ENCODE data around the gene GLYATL1B. TPM values are rescaled to one million over a fixed set of nuclear protein-coding genes. Genes with fewer than 3 reads are reported as not detected.
A peak's percentile ranks its signal among the peaks of the same experiment; 100 is the strongest.
"Not testable (repeated sequence)": the region's sequence is repeated elsewhere in the genome, so short reads cannot be mapped to it uniquely, and the experiment has no call there.

Gene GLYATL1B
- not detected for polyA plus RNA-seq (2013, experiment 1 of 4)
- not detected for polyA plus RNA-seq (2013, experiment 2 of 4)
- not detected for polyA plus RNA-seq (2013, experiment 3 of 4)
- not detected for polyA plus RNA-seq (2013, experiment 4 of 4)

DNA sequence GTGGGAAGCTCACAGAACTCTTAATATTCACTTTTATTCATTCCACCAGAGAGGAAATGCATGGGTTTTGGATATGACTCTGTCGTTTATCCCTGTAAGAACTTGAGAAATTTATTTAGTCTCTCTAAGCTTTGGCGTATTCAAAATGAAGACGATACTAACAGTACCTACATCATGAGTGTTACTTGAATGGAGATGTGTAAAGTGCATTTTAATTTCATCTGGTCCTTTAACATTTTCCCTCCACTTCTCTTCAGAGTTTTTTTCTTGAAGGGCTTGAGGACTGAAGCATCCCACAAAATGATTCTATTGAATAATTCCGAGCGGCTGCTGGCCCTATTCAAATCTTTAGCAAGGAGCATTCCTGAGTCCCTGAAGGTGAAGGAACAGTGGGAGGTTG is at the start of gene GLYATL1B:
TSS of gene GLYATL1B (plus strand) at position 301 of the 400 bp plus-strand sequence. CDS start at position 301, 0 bp downstream.
- H3K4me1 ChIP-seq (ENCODE audit: control insufficient read depth, insufficient read depth, low read length); H3K36me3 ChIP-seq (ENCODE audit: control insufficient read depth, insufficient read depth, low read length); H3K27me3 ChIP-seq (ENCODE audit: control insufficient read depth, insufficient read depth, low read length, poor library complexity, severe bottlenecking); H3K27ac ChIP-seq (ENCODE audit: insufficient read depth, low read depth, low read length, poor library complexity, severe bottlenecking); H3K4me3 ChIP-seq (ENCODE audit: insufficient read depth, low read depth, low read length); H3K9me3 ChIP-seq (ENCODE audit: control insufficient read depth, low read length): not testable (repeated sequence)
- WGBS, 2 experiments = 95% methylated on average over 2 to 3 of the region's 5 CpGs

DNA sequence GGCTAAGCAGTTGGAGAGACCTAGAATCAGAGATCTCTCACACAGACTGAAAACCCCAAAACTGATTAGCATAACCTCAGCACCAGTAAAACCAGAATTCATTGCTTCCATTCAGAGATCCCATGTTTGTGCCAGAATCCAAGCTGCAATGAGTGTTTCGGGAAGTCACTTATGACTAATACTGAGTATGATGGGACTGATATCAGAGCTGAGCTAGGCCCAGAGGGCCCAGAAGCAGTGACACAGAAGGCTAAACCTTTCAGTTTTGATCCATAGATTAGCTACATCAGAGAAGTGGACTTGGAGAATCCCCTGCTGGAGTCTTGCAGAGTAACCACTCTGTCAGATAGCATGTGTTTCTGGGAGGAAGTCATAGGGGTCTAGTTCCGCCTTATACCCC is 49.6 kb upstream of the GLYATL1B start:
- not testable (repeated sequence) for H3K4me3 ChIP-seq (ENCODE audit: insufficient read depth, low read depth, low read length); H3K9me3 ChIP-seq (ENCODE audit: control insufficient read depth, low read length); H3K4me1 ChIP-seq (ENCODE audit: control insufficient read depth, insufficient read depth, low read length); H3K27me3 ChIP-seq (ENCODE audit: control insufficient read depth, insufficient read depth, low read length, poor library complexity, severe bottlenecking); H3K27ac ChIP-seq (ENCODE audit: insufficient read depth, low read depth, low read length, poor library complexity, severe bottlenecking); H3K36me3 ChIP-seq (ENCODE audit: control insufficient read depth, insufficient read depth, low read length)
- 100% methylated on average over 1 of the region's 2 CpGs for WGBS, 2 experiments

DNA sequence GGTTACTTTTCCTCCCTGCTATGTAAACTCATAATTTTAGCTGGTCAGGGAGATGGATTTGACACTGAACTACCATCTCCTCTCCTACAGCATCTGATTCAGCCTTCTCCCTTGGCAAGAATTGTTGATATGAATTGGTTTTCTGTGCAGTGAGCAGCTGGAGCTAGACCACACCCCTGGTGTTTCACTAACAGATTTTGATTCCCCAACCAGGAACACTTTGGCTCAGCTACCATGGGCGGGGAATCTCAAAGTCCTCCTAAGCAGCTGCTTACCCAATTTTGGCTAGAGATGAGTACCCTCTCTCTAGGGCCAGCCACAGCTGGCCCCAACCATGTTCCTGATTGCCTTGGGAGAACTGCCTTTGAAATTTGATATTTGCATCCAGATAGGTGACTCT is 48.7 kb upstream of the GLYATL1B start:
- not testable (repeated sequence) for H3K9me3 ChIP-seq (ENCODE audit: control insufficient read depth, low read length); H3K4me1 ChIP-seq (ENCODE audit: control insufficient read depth, insufficient read depth, low read length); H3K4me3 ChIP-seq (ENCODE audit: insufficient read depth, low read depth, low read length); H3K27me3 ChIP-seq (ENCODE audit: control insufficient read depth, insufficient read depth, low read length, poor library complexity, severe bottlenecking); H3K36me3 ChIP-seq (ENCODE audit: control insufficient read depth, insufficient read depth, low read length); H3K27ac ChIP-seq (ENCODE audit: insufficient read depth, low read depth, low read length, poor library complexity, severe bottlenecking)
- 75 to 100% methylated on average over 1 of the region's 1 CpG for WGBS, 2 experiments

- no peaks in the 10 kb centered on the region for H3K9me3 ChIP-seq (ENCODE audit: control insufficient read depth, low read length)
- no peaks in the 10 kb centered on the region for H3K36me3 ChIP-seq (ENCODE audit: control insufficient read depth, insufficient read depth, low read length)
- H3K27ac ChIP-seq (ENCODE audit: insufficient read depth, low read depth, low read length, poor library complexity, severe bottlenecking) = no peak overlapping the region
- no peak overlapping the region for H3K4me3 ChIP-seq (ENCODE audit: insufficient read depth, low read depth, low read length)
- 80 to 88% methylated on average over 2 to 3 of the region's 3 CpGs for WGBS, 2 experiments
- H3K27me3 ChIP-seq (ENCODE audit: control insufficient read depth, insufficient read depth, low read length, poor library complexity, severe bottlenecking) = no peaks in the 10 kb centered on the region
- H3K4me1 ChIP-seq (ENCODE audit: control insufficient read depth, insufficient read depth, low read length) = no peaks in the 10 kb centered on the region
These were observed 45.5 kb upstream of the GLYATL1B start for GRCh38 chr11:59040607-59041006.

GRCh38 chr11:59051383-59051782 is 34.7 kb upstream of the GLYATL1B start:
- not testable (repeated sequence) for H3K9me3 ChIP-seq (ENCODE audit: control insufficient read depth, low read length); H3K36me3 ChIP-seq (ENCODE audit: control insufficient read depth, insufficient read depth, low read length); H3K27ac ChIP-seq (ENCODE audit: insufficient read depth, low read depth, low read length, poor library complexity, severe bottlenecking); H3K27me3 ChIP-seq (ENCODE audit: control insufficient read depth, insufficient read depth, low read length, poor library complexity, severe bottlenecking); H3K4me3 ChIP-seq (ENCODE audit: insufficient read depth, low read depth, low read length); H3K4me1 ChIP-seq (ENCODE audit: control insufficient read depth, insufficient read depth, low read length)
- 79 to 88% methylated on average over 1 of the region's 1 CpG for WGBS, 2 experiments

GRCh38 chr11:59052355-59052754 is 33.8 kb upstream of the GLYATL1B start:
- H3K4me3 ChIP-seq (ENCODE audit: insufficient read depth, low read depth, low read length); H3K27ac ChIP-seq (ENCODE audit: insufficient read depth, low read depth, low read length, poor library complexity, severe bottlenecking); H3K9me3 ChIP-seq (ENCODE audit: control insufficient read depth, low read length); H3K27me3 ChIP-seq (ENCODE audit: control insufficient read depth, insufficient read depth, low read length, poor library complexity, severe bottlenecking); H3K36me3 ChIP-seq (ENCODE audit: control insufficient read depth, insufficient read depth, low read length); H3K4me1 ChIP-seq (ENCODE audit: control insufficient read depth, insufficient read depth, low read length): not testable (repeated sequence)
- 87 to 100% methylated on average over 1 to 2 of the region's 2 CpGs for WGBS, 2 experiments

DNA sequence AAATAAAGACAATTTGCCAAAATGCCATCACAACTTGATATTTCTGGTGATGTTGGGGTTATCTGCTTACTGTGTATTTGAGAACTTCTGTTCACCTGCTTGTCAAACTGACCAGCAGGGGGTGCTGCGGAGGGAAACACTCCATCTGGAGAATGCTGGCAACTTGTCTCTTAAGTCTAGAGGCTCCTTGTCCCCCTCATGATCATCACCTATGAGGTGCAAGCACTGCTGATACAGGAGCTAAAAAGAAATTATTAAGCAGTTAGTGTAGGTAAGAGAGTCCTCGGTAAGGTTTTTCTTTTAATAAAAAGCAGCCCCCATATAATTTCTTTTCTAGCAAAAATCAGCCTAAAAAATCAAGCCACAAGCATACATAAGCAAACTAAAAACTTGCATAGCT is 32.7 kb upstream of the GLYATL1B start:
- WGBS, 2 experiments = 0 to 46% methylated on average over 1 to 2 of the region's 2 CpGs
- H3K4me3 ChIP-seq (ENCODE audit: insufficient read depth, low read depth, low read length) = no peak overlapping the region
- no peaks in the 10 kb centered on the region for H3K4me1 ChIP-seq (ENCODE audit: control insufficient read depth, insufficient read depth, low read length)
- no peak overlapping the region for H3K27ac ChIP-seq (ENCODE audit: insufficient read depth, low read depth, low read length, poor library complexity, severe bottlenecking)
- H3K27me3 ChIP-seq (ENCODE audit: control insufficient read depth, insufficient read depth, low read length, poor library complexity, severe bottlenecking) = no peaks in the 10 kb centered on the region
- H3K9me3 ChIP-seq (ENCODE audit: control insufficient read depth, low read length) = no peaks in the 10 kb centered on the region
- H3K36me3 ChIP-seq (ENCODE audit: control insufficient read depth, insufficient read depth, low read length) = no peaks in the 10 kb centered on the region

GRCh38 chr11:59058120-59059033 is 27.7 kb upstream of the GLYATL1B start:
- H3K9me3 ChIP-seq (ENCODE audit: control insufficient read depth, low read length); H3K36me3 ChIP-seq (ENCODE audit: control insufficient read depth, insufficient read depth, low read length); H3K4me1 ChIP-seq (ENCODE audit: control insufficient read depth, insufficient read depth, low read length); H3K27me3 ChIP-seq (ENCODE audit: control insufficient read depth, insufficient read depth, low read length, poor library complexity, severe bottlenecking); H3K27ac ChIP-seq (ENCODE audit: insufficient read depth, low read depth, low read length, poor library complexity, severe bottlenecking): not testable (repeated sequence)
- peak overlapping the region; percentile 46 for H3K4me3 ChIP-seq (ENCODE audit: insufficient read depth, low read depth, low read length)
- 8% methylated on average over 27 of the region's 27 CpGs for WGBS, 2 experiments

DNA sequence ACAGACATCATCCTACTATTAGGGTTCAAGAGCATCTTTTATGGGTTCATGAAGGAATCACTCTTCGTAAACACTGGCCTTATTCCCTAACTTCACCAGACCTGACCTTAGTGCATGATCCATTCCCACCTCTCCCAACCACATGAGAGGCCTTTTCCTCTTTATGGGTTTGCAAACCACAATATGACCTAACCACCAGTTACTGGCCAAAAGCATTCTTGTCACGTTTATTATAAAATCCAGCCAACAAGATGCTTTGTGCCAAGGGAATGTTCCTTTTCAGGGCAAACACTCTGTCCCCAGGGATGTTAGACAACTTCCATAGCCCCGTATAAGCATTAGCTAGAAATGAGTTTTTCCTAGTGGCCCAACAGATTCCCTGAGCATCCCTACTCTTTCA is 26.0 kb upstream of the GLYATL1B start:
- 87 to 88% methylated on average over 3 of the region's 3 CpGs for WGBS, 2 experiments
- not testable (repeated sequence) for H3K4me1 ChIP-seq (ENCODE audit: control insufficient read depth, insufficient read depth, low read length); H3K9me3 ChIP-seq (ENCODE audit: control insufficient read depth, low read length); H3K4me3 ChIP-seq (ENCODE audit: insufficient read depth, low read depth, low read length); H3K27me3 ChIP-seq (ENCODE audit: control insufficient read depth, insufficient read depth, low read length, poor library complexity, severe bottlenecking); H3K27ac ChIP-seq (ENCODE audit: insufficient read depth, low read depth, low read length, poor library complexity, severe bottlenecking); H3K36me3 ChIP-seq (ENCODE audit: control insufficient read depth, insufficient read depth, low read length)

GRCh38 chr11:59062602-59063529 is 23.2 kb upstream of the GLYATL1B start:
- WGBS, 2 experiments = 94 to 96% methylated on average over 56 of the region's 56 CpGs

More at GRCh38 chr11:59062602-59063529, 23.2 kb upstream of the GLYATL1B start:
- Histone ChIP-seq H3K27ac (ENCODE audit: insufficient read depth, low read depth, low read length, poor library complexity, severe bottlenecking) (no peak overlapping the region), H3K9me3 (ENCODE audit: control insufficient read depth, low read length) (no peaks in the 10 kb centered on the region), H3K4me3 (ENCODE audit: insufficient read depth, low read depth, low read length) (no peak overlapping the region), H3K4me1 (ENCODE audit: control insufficient read depth, insufficient read depth, low read length) (no peaks in the 10 kb centered on the region), H3K27me3 (ENCODE audit: control insufficient read depth, insufficient read depth, low read length, poor library complexity, severe bottlenecking) (no peaks in the 10 kb centered on the region), H3K36me3 (ENCODE audit: control insufficient read depth, insufficient read depth, low read length) (no peaks in the 10 kb centered on the region)
